ENCODE measurements around the gene TACSTD2.
"Not testable (repeated sequence)": the region's sequence is repeated elsewhere in the genome, so short reads cannot be mapped to it uniquely, and the experiment has no call there.

Gene TACSTD2

DNA sequence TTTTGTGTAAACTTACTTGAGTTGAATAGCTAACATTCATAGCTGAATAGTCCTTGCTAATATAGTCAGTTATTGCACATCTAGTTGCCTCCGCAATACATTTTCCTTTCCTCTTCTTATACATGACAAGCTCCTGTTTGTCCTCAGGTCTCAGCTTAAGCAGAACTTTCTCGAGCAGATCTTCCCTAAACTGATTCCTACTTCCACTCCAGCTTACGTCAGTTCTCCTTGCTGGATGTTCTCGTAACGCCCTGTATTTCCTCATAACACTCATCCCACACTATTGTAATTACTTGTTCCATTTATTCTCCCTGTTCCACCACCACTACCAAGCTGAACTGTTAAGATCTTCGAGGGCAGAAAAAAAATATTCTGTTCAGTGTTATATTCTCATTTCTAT lies 15.4 kb downstream of the TACSTD2 start:
- no peak for DNase-seq

DNA sequence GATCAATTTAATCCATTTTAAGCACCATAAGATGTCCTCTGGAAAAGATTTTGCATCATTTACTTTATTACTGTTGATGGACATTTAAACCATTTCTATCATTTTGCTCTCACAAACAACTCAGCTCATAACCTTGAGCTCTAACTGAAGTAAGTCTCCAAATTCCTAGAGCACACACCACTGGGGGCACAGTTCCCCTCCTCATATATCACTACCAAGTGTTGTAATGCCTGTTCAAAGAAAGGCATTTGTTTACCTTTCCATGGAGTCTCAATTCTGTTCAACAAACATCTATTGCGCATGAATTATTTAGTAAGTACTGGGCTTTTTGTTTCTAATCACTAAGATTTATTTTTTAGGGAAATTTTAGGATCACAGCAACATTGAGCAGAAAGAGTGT lies 21.7 kb downstream of the TACSTD2 start:
- no peak for DNase-seq

DNA sequence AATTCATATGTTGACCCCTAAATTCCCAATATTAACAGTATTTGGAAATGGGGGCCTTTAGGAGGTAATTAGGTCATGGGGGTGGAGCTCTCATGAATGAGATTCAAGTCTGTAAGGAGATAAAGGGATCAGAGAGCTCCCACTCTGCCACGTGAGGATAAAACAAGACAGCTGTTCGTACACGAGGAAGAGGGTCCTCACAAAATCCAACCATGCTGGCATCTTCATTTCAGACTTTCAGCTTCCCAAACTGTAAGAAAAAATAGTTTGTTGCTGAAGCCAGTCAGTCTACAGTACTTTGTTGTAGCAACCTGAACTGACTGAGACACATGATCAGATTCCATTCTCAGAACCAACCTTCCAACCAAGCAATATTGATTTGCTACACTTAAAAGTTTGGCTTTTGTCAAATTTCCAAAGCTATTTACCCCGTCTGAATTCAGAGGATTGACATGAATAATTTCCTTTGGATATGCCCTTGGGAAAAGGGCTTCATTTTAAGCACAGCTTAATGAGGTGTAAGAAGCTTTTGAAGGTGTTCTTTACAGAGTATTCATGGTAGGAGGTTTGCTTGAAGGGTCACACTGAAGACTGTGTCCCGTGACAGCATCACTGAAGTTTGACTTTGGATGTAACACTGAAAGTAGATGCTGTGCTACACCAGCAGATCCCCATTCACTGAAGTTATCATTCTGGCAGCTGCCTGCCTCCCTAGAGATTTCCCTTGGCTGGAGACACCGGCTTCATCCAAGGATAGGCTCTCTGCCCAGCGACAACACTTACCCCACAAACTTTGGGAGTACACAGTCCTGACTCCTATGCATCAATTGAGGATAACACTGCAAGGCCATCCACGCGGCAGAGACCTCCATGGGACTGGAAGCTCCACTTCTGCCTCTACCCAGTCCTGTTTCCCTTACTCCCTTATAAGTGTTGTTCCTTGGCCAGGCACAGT lies 25.6 kb downstream of the TACSTD2 start:
- no peak for DNase-seq

DNA sequence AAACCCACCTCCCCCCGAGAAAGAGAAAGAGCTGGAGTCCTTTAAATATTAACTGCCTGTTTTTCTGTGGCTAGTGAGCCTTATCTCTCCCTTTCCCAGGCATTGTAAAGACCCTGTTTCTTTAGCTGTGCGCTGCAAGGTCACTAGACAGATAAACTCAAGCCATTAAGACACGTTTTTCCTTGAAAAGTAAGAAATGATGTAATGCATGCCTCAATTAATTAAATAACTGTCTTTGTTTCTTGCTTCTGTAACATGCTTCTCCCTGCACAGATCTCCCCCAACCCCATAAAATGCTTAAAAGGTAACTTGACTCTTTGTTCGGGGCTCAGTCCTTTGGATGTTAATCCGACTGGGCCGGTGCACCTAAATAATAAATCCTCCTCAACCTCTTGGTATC lies 27.8 kb downstream of the TACSTD2 start:
- not testable (repeated sequence) for DNase-seq

DNA sequence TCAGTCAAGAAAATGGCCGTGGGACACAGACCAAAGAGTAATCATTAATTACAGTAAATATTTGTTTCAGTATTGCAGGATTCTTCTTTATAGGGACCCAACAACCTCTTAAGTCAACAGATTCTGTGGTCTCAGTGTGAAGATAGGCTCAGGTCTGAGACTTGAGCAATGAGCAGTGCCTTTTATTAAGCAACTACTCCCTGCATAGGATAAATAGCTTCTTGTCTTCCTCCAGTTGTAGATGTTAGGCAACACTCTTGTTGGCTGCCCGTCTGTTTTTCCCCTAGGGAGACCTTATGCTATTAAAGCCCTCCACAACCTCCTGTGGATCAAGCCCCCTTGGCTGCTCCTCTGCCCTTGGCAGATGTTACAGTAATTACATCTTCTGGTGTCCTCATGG lies 28.7 kb downstream of the TACSTD2 start:
- DNase-seq, result no peak

DNA sequence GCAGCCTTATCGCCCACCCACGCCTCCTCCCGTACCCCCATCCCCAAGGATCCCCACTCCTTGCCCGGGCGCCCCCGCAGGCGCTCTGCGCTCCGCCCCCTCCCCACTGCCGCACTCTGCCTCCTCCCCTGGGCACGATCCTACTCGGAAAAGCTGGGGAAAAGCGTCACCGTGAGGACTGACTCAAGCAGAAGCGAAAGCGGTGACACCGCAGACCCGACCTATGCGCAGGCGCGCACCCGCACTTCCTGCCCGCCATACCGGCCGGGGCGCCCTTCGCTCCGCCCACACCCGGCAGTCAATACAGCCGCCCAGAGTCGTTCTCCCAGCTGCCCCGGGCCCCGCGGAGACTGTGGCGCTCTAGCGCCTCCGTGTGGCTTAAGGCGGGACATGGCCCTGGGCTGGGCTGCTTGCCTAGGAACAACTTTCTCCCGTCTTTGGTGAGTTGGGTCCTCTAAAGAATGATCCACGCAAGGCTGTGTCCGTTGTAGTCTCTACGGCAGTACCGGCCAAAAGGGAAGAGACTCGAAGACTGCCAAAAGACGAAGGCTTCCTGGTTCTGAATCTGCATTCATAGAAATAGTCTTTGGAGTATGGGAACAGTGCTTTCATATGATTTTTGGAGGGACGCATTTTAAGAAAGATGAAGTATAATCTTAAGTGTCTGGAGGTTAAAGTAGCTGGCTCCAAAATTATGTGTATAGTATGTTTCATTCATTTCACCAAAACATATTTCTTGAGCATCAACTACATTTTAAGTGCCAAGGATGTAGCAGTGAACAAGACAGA lies 30.3 kb downstream of the TACSTD2 start, which contains the start of gene OMA1:
OMA1 (minus strand) TSS at position 207 of the 789 bp plus-strand sequence. CDS start 7,432 bp downstream, outside the sequence.
- peak; percentile 96 for DNase-seq

DNA sequence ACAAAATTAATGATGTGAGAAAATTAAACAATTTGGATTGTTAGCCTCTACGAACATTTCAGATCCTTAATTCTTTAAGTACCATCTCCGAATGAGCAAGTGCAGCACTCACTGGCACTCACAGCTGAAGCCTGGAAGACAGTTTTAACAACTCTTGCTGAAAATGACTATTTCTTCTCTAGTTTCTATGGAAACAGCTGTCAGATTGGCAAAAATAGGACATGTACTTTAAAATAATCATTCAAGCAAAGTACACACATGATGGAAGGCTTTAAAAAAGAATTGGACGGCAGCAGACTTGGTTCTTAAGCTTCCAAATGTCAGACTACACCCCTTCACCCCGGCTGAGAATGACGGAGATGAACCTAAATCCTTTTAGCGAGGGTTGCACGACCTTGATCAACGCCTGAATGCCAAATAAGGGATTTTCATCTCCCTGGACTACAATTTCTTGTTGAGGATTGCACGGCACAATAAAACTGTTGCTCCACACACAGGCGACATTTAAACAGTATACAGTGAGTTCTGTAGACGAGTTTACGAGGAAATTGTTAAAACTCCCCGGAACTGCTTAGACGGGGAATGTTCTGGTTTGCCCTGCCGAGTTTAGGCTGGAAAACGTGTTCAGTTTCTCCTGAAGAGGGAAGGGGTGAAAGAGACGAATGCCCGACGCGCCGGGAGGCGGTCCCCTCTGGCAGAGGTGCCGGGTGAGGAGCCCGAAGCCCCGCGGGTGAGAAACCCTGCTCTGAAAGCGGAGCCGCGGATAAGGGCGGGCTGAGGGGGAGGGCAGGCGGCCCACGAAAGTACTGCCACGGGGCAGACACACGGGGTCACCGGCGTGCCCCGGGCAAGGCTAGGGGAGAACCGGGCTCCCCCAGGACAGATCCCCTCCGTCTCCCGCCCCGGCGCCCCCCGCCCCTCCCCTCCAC lies 31.2 kb downstream of the TACSTD2 start:
- peak; percentile 78 for DNase-seq

DNA sequence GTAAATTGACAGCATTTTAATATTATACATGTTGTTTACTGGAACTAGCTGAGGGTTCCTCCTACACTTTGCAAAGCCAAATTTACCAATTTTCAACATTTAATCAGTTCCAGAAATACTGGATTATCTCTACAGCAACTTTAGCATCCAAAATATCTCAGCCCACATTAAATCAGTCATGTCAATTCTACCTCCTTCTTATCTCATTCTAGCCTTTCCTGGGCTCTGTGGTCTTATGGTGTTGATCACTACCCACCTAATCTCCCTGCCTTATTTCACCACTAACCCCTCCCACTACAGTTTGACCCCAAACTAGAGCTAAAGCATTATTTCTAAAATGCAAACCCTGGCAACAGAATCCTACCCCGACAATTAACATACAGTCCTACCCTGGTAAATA lies 33.8 kb downstream of the TACSTD2 start:
- DNase-seq, result no peak

DNA sequence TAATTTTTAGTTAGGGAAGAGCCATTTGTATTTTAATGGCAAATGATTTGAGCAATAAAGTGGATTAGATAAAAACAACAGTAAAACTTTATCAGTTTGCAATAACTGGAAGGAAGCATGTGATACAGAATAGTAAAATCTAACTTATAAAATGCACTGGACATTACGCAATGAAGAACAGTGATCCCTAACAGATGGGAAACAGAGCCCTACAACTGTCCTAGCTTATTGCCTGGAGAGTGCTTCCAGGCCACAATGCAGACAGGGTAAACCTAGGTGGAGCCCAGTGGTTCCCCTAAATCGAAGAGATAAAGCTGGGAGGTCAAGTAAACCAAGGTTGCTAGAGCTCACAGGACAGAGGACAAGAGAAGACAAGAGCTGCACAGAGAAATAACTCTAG lies 37.5 kb downstream of the TACSTD2 start:
- DNase-seq, result no peak

DNA sequence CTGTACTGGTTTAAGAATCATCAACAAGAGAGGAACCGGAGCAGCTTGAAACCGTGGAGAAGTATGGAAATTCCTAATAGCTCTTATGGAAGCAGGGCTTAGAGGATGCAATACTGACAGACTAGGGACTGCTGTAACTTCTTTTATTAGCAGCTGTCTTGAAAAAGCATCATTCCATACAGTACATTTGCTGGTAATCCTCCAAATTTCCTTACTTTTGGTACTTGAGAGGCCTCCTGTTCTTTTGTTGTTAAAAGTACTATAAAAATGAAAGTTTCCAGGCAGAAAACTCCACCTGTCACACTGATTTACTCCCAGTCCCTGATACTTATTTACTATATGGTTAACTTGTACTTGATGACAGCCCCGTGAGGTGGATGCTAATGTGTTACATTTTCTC lies 38.2 kb downstream of the TACSTD2 start:
- DNase-seq, result no peak

DNA sequence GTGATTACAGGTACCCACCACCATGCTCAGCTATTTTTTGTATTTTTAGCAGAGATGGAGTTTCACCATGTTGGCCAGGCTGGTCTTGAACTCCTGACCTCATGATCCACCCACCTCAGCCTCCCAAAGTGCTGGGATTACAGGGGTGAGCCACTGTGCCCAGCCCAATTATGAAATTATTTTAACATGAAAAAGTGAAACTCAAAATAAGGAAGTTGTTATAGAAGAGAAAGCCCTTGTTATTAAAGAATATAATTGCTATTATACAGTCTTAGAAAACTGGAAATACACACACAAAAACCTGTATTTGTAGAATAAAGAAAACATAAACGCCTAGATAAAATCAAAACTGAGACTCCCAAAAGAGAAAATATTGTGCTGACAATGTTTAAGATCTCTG lies 45.2 kb downstream of the TACSTD2 start:
- not testable (repeated sequence) for DNase-seq

DNA sequence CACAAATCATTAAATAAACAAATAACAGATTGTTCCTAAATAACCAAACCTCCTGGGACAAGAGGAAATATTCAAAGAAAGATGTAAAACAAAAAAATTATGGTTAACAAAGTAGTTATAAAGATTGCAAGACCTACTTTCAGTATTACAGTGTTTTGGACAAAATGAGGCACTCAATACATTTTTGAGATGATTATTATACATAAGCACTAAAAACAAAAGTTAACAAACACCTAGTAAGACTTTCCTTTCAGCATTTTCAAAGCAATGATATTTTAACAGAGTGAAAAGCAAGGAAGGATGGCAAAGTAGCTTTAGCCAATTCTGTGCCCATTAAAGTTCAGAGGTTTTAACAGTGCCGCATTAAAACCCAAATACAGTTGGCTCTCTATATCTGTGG lies 47.8 kb downstream of the TACSTD2 start:
- no peak for DNase-seq

DNA sequence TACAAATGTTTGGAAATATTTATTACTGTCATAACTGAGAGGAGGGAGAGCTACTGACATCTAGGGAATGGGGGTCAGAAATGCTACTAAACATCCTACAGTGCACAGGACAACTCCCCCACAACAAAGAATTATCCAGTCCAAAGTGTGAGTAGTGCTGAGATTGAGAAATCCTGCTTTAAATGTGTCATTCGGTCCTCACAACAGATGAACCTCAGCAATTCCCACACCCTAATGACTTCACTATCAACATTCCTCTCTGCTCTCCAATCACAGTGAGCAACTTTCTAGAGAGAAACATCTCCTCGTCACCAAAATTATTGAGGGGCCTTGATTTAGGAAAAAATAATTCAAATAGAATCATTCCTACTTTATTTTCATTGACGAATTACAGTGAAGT lies 48.5 kb downstream of the TACSTD2 start:
- no peak for DNase-seq

Data from NK-92 treated with Interleukin-12 subunit alpha and Interleukin-12 subunit beta, amount 100 ng/mL, for 24 hours (cell line).